Hepatocyte (in vitro differentiated cells): ENCODE measurements around the gene VNN1. TPM values are rescaled to one million over a fixed set of nuclear protein-coding genes. Genes with fewer than 3 reads are reported as not detected.

Source experiments
- DNase-seq: peaks from one replicate; pipeline ENCODE4 v3.0.0-alpha.2; 2016; ENCODE audit warnings: low spot score
- H2AFZ ChIP-seq: fragments of 200-600 bp; sonication (generic); 2 replicates; pipeline ENCODE4 v1.6.0; 2016; ENCODE audit warnings: antibody characterized with exemption, mild to moderate bottlenecking
- H3K27ac ChIP-seq: fragments of 200-600 bp; sonication (generic); 2 replicates; pipeline ENCODE4 v1.5.1; 2016; ENCODE audit warnings: mild to moderate bottlenecking
- H3K27me3 ChIP-seq: fragments of 200-600 bp; sonication (generic); 2 replicates; pipeline ENCODE4 v1.6.1; 2016
- H3K36me3 ChIP-seq: fragments of 200-600 bp; sonication (generic); replicated peaks from 2 replicates; pipeline ENCODE4 v1.5.1; 2016; ENCODE audit warnings: low read depth; ENCODE audit not compliant: insufficient read depth
- H3K4me1 ChIP-seq: fragments of 200-600 bp; sonication (generic); 2 replicates; pipeline ENCODE4 v1.5.1; 2016; ENCODE audit warnings: mild to moderate bottlenecking, moderate library complexity; ENCODE audit not compliant: insufficient read depth
- H3K4me2 ChIP-seq: fragments of 200-600 bp; sonication (generic); 2 replicates; pipeline ENCODE4 v1.6.0; 2016
- H3K4me3 ChIP-seq: fragments of 200-600 bp; sonication (generic); 2 replicates; pipeline ENCODE4 v1.5.1; 2016; ENCODE audit warnings: mild to moderate bottlenecking
- H3K79me2 ChIP-seq: fragments of 200-600 bp; sonication (generic); 2 replicates; pipeline ENCODE4 v1.6.0; 2017; ENCODE audit warnings: mild to moderate bottlenecking
- H3K9me2 ChIP-seq: fragments of 200-600 bp; sonication (generic); replicated peaks from 2 replicates; pipeline ENCODE4 v1.6.0; 2017; ENCODE audit warnings: mild to moderate bottlenecking; ENCODE audit not compliant: insufficient read depth
- H3K9me3 ChIP-seq: fragments of 200-600 bp; sonication (generic); 2 replicates; pipeline ENCODE4 v1.5.1; 2016; ENCODE audit warnings: low read depth, mild to moderate bottlenecking
- H4K20me1 ChIP-seq: fragments of 200-600 bp; sonication (generic); 2 replicates; pipeline ENCODE4 v1.6.0; 2016; ENCODE audit warnings: mild to moderate bottlenecking; ENCODE audit not compliant: insufficient read depth, poor library complexity, severe bottlenecking
- CTCF ChIP-seq: fragments of 200-600 bp; sonication (generic); IDR thresholded peaks from 2 replicates; pipeline ENCODE4 v1.5.1; 2016; ENCODE audit warnings: antibody characterized with exemption, mild to moderate bottlenecking; ENCODE audit not compliant: poor library complexity
- EZH2 ChIP-seq: fragments of 200-600 bp; sonication (generic); IDR thresholded peaks from 2 replicates; pipeline ENCODE4 v1.6.1; 2016; ENCODE audit warnings: antibody characterized with exemption, mild to moderate bottlenecking, borderline replicate concordance
- EZH2phosphoT487 ChIP-seq: fragments of 200-600 bp; sonication (generic); IDR thresholded peaks from one replicate; pipeline ENCODE4 v1.6.1; 2018; ENCODE audit warnings: antibody characterized with exemption, mild to moderate bottlenecking, low read depth, moderate library complexity; ENCODE audit not compliant: unreplicated experiment, severe bottlenecking
- WGBS: methylation state at CpG from one replicate; pipeline ENCODE4 v1.1.6; 2016; ENCODE audit warnings: low lambda C conversion rate; ENCODE audit errors: missing lambda C conversion rate; 5-methylcytosine and 5-hydroxymethylcytosine counted together
- polyA plus RNA-seq: library from polyadenylated mRNA; unstranded; fragments of >200 nt; fragmentation: Nextera tagmentation; extraction: Ambion mirVana; gene quantifications from 2 replicates; pipeline ENCODE4 v1.2.1, GENCODE V29; 2016
- total RNA-seq: library from RNA; depleted of rRNA; stranded (reverse); fragments of >200 nt; gene quantifications from 2 replicates; pipeline ENCODE4 v1.2.3, GENCODE V29; 2014

The VNN1 gene
- total and polyA plus RNA-seq, 2 experiments from 2014 or later: 0.93 to 1.4 TPM

GRCh38 chr6:132746048-132746447, 32.2 kb upstream of the VNN1 start:
- H3K27me3 ChIP-seq: no peaks in the 10 kb centered on the region
- no peaks in the 10 kb centered on the region for H4K20me1 ChIP-seq
- TF ChIP-seq EZH2phosphoT487: no peak
- no peak for TF ChIP-seq EZH2
- no peak for TF ChIP-seq CTCF
- no peaks in the 10 kb centered on the region for H3K9me3 ChIP-seq
- no peaks in the 10 kb centered on the region for H3K79me2 ChIP-seq
- DNase-seq: no peak
- no peak overlapping the region for H3K4me3 ChIP-seq
- no peaks in the 10 kb centered on the region for H3K4me1 ChIP-seq
- no peak overlapping the region for H3K27ac ChIP-seq
- H3K9me2 ChIP-seq: no peaks in the 10 kb centered on the region
- 71% methylated on average over 1 of the region's 1 CpG for WGBS
- no peak overlapping the region for H3K4me2 ChIP-seq
- no peak overlapping the region for H2AFZ ChIP-seq
- H3K36me3 ChIP-seq: no peaks in the 10 kb centered on the region

- H3K9me3 ChIP-seq: no peaks in the 10 kb centered on the region
- H3K36me3 ChIP-seq: no peaks in the 10 kb centered on the region
- no peaks in the 10 kb centered on the region for H3K4me1 ChIP-seq
- H3K9me2 ChIP-seq: no peaks in the 10 kb centered on the region
- no peaks in the 10 kb centered on the region for H4K20me1 ChIP-seq
- H2AFZ ChIP-seq: no peak overlapping the region
- DNase-seq: no peak
- 93% methylated on average over 4 of the region's 4 CpGs for WGBS
- no peak overlapping the region for H3K27ac ChIP-seq
- no peak overlapping the region for H3K4me3 ChIP-seq
- TF ChIP-seq CTCF: no peak
- TF ChIP-seq EZH2phosphoT487: no peak
- no peak for TF ChIP-seq EZH2
- no peaks in the 10 kb centered on the region for H3K27me3 ChIP-seq
- H3K4me2 ChIP-seq: no peak overlapping the region
- H3K79me2 ChIP-seq: no peaks in the 10 kb centered on the region
These were observed 28.6 kb upstream of the VNN1 start for GRCh38 chr6:132742495-132742894.

- no peak overlapping the region for H3K27ac ChIP-seq
- no peak for TF ChIP-seq EZH2
- TF ChIP-seq EZH2phosphoT487: no peak
- no peak for TF ChIP-seq CTCF
- no peak for DNase-seq
- H3K27me3 ChIP-seq: no peaks in the 10 kb centered on the region
- H3K4me2 ChIP-seq: no peak overlapping the region
- WGBS: 78% methylated on average over 1 of the region's 1 CpG
- H3K36me3 ChIP-seq: no peaks in the 10 kb centered on the region
- no peak overlapping the region for H2AFZ ChIP-seq
- no peaks in the 10 kb centered on the region for H3K4me1 ChIP-seq
- no peak overlapping the region for H3K4me3 ChIP-seq
- H3K79me2 ChIP-seq: no peaks in the 10 kb centered on the region
- H3K9me3 ChIP-seq: no peaks in the 10 kb centered on the region
- no peaks in the 10 kb centered on the region for H4K20me1 ChIP-seq
- H3K9me2 ChIP-seq: no peaks in the 10 kb centered on the region
These were observed 27.4 kb upstream of the VNN1 start for GRCh38 chr6:132741281-132741680.

GRCh38 chr6:132736239-132736638, 22.4 kb upstream of the VNN1 start:
- H3K27me3 ChIP-seq: no peaks in the 10 kb centered on the region
- H3K79me2 ChIP-seq: no peaks in the 10 kb centered on the region
- no peak overlapping the region for H3K4me2 ChIP-seq
- H3K4me1 ChIP-seq: peaks cover 8% of the 10 kb centered on the region
- peak overlapping the region; percentile 77 for H3K27ac ChIP-seq
- 80% methylated on average over 1 of the region's 1 CpG for WGBS
- H3K4me3 ChIP-seq: no peak overlapping the region
- TF ChIP-seq EZH2phosphoT487 (no peak), CTCF (no peak), EZH2 (no peak)
- H3K9me2 ChIP-seq: no peaks in the 10 kb centered on the region
- DNase-seq: no peak
- no peaks in the 10 kb centered on the region for H4K20me1 ChIP-seq
- H2AFZ ChIP-seq: no peak overlapping the region
- no peaks in the 10 kb centered on the region for H3K9me3 ChIP-seq
- no peaks in the 10 kb centered on the region for H3K36me3 ChIP-seq
